Ovary (tissue), 3 donors: ENCODE measurements around the gene MYL12B.

Experiments used
- EP300 ChIP-seq: sonication (generic); formaldehyde crosslinking; IDR thresholded peaks from one replicate; pipeline ENCODE4 v1.6.1; 2017; ENCODE audit warnings: antibody characterized with exemption
- TF ChIP-seq, protein P1 (sequence below), 3 donors: fragments of 450-650 bp in 2 of 3; fragments of 200-600 bp in 1 of 3; IDR thresholded peaks; one replicate each; pipeline versions ENCODE4 v1.5.1 to v1.8.0; 2016 to 2022; ENCODE audit warnings: antibody characterized with exemption in 3 of 3, mild to moderate bottlenecking in 1 of 3
- donor health status: DM: no; HTN: no; CAD: no.

DNA sequence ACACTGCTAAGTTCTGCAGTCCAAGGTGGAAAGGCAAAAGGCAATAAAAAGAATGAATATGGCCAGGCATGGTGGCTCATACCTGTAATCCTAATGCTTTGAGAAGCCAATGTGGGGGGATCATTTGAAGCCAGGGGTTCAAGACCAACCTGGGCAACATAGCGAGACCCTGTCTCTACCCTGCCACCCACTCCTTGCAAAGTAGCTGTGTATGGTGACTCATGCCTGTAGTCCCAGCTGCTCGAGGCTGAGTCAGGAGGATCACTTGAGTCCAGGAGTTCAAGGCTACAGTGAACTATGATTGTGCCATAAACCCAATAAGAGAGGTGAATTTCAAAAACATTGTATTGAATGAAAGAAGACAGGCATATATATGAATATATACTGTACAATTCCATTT is 2.4 kb downstream of the MYL12B start:
- TF ChIP-seq, protein P1, sequence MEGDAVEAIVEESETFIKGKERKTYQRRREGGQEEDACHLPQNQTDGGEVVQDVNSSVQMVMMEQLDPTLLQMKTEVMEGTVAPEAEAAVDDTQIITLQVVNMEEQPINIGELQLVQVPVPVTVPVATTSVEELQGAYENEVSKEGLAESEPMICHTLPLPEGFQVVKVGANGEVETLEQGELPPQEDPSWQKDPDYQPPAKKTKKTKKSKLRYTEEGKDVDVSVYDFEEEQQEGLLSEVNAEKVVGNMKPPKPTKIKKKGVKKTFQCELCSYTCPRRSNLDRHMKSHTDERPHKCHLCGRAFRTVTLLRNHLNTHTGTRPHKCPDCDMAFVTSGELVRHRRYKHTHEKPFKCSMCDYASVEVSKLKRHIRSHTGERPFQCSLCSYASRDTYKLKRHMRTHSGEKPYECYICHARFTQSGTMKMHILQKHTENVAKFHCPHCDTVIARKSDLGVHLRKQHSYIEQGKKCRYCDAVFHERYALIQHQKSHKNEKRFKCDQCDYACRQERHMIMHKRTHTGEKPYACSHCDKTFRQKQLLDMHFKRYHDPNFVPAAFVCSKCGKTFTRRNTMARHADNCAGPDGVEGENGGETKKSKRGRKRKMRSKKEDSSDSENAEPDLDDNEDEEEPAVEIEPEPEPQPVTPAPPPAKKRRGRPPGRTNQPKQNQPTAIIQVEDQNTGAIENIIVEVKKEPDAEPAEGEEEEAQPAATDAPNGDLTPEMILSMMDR (IDR thresholded peaks at IDR 0.05), result no peak
- no peak for TF ChIP-seq EP300
